K562 (cell line): ENCODE data around the gene FGF22.

Experiments used
- AFF4 ChIP-seq: sonication (generic); formaldehyde crosslinking; IDR thresholded peaks from 2 replicates; pipeline ENCODE4 v1.8.0; 2023; ENCODE audit warnings: mild to moderate bottlenecking, missing genetic modification reagents
- CTCF ChIP-seq, 3 experiments: IDR thresholded peaks in 2 of 3; conservative IDR thresholded peaks in 1 of 3; 2 replicates each; pipeline ENCODE4 v1.5.1; 2011 to 2012; ENCODE audit warnings: low read length in 3 of 3, mild to moderate bottlenecking in 3 of 3, control low read depth in 2 of 3, improper control_type of control experiment in 1 of 3, inconsistent platforms in 1 of 3, low read depth in 1 of 3, mixed read lengths in 1 of 3, moderate library complexity in 1 of 3; ENCODE audit not compliant: insufficient read depth in 2 of 3
- ELK1 ChIP-seq: sonication (generic); formaldehyde crosslinking; IDR thresholded peaks from 2 replicates; pipeline ENCODE4 v1.8.1; 2022; ENCODE audit warnings: missing genetic modification reagents
- ID3 ChIP-seq, 2 experiments: fragments of 250-450 bp in 1 of 2; fragments of 450-650 bp in 1 of 2; sonication (Bioruptor Pico) in 1 of 2; IDR thresholded peaks; 2 replicates each; pipeline versions ENCODE4 v1.6.1 to v1.8.0; 2016 to 2021; ENCODE audit warnings: mild to moderate bottlenecking in 2 of 2, moderate library complexity in 2 of 2, missing compliant biosample characterization in 1 of 2, missing genetic modification characterization in 1 of 2
- JUND ChIP-seq, 2 experiments: IDR thresholded peaks; 2 replicates in 1 of 2; 3 replicates in 1 of 2; pipeline ENCODE4 v1.6.1; 2011; ENCODE audit warnings: borderline replicate concordance in 2 of 2, low read depth in 2 of 2, low read length in 2 of 2, improper control_type of control experiment in 1 of 2, missing biosample characterization in 1 of 2, missing genetic modification characterization in 1 of 2, missing genetic modification reagents in 1 of 2
- ZBTB43 ChIP-seq: sonication (generic); formaldehyde crosslinking; IDR thresholded peaks from 2 replicates; pipeline ENCODE4 v1.8.0; 2023; ENCODE audit warnings: mild to moderate bottlenecking, missing genetic modification reagents
- ZNF324 ChIP-seq: fragments of 250-450 bp; sonication (Bioruptor Pico); IDR thresholded peaks from 2 replicates; pipeline ENCODE4 v1.4.0; 2020; ENCODE audit warnings: mild to moderate bottlenecking

GRCh38 chr19:645912-646778 lies 6.5 kb downstream of the FGF22 start:
- TF ChIP-seq ELK1 (CRISPR knock-in tag) (no peak), ID3 (CRISPR knock-in tag; IDR thresholded peaks at IDR 0.05) (no peak), ID3 (tag; IDR thresholded peaks at IDR 0.05) (no peak), CTCF (IDR thresholded peaks at IDR 0.05 in 2 of 3, conservative IDR thresholded peaks at IDR 0.05 in 1 of 3; ENCODE audit: insufficient read depth in 2 of 3, low read depth in 1 of 3, low read length in 3 of 3) (no peak), AFF4 (CRISPR knock-in tag) (no peak), ZBTB43 (CRISPR knock-in tag) (no peak), ZNF324 (CRISPR knock-in tag) (no peak), JUND (IDR thresholded peaks at IDR 0.05; ENCODE audit: borderline replicate concordance, low read depth, low read length) (no peak), JUND (tag; IDR thresholded peaks at IDR 0.05; ENCODE audit: borderline replicate concordance, low read depth, low read length) (no peak)
